ENCODE results near the gene CDH12. TPM values are rescaled to one million over a fixed set of nuclear protein-coding genes. Genes with fewer than 3 reads are reported as not detected.

CDH12 gene
- total RNA-seq, 1 experiment from 2014 or later = not detected

GRCh38 chr5:22278164-22278563, 575.0 kb downstream of the CDH12 start:
- H3K79me1 ChIP-seq (ENCODE audit: insufficient read depth, low read depth, low read length, poor library complexity, severe bottlenecking) = no peaks in the 10 kb centered on the region
- H4K20me1 ChIP-seq (ENCODE audit: control insufficient read depth, insufficient read depth, insufficient read length) = no peaks in the 10 kb centered on the region
- no peaks in the 10 kb centered on the region for H3K4me1 ChIP-seq (ENCODE audit: insufficient read depth, low read length)
- no peak overlapping the region for H4K8ac ChIP-seq (replicated peaks; ENCODE audit: insufficient read length, low read depth, low read length)
- no peak for DNase-seq
- no peak overlapping the region for H2AFZ ChIP-seq (ENCODE audit: low read length)
- no peak overlapping the region for H3K27ac ChIP-seq (ENCODE audit: insufficient read length, low read depth, low read length)
- H3K9me3 Mint-ChIP-seq = peaks cover 3 to 5% of the 10 kb centered on the region in 2 experiments; a peak in 4 of 5 replicates
- H2BK12ac ChIP-seq (ENCODE audit: insufficient read length, low read depth, low read length) = no peak overlapping the region
- H2BK5ac ChIP-seq (ENCODE audit: insufficient read length, low read length) = no peak overlapping the region
- no peak overlapping the region for H3K9ac ChIP-seq (ENCODE audit: extremely low read depth, insufficient read length, low read length)
- H3K27ac Mint-ChIP-seq = no peak overlapping the region
- H2BK15ac ChIP-seq (ENCODE audit: low read depth, low read length) = no peak overlapping the region
- no peak overlapping the region for H3K4me2 ChIP-seq (ENCODE audit: insufficient read depth, insufficient read length, low read length)
- no peak overlapping the region for H2AK5ac ChIP-seq (ENCODE audit: insufficient read length, low read length)
- no peak overlapping the region for H3K56ac ChIP-seq (ENCODE audit: insufficient read length, low read depth, low read length)
- H3K4me3 Mint-ChIP-seq = no peak overlapping the region
- H2BK20ac ChIP-seq (ENCODE audit: low read depth, low read length, poor library complexity, severe bottlenecking) = no peak overlapping the region
- TF ChIP-seq CTCF (conservative IDR thresholded peaks at IDR 0.05) = no peak
- H3K14ac ChIP-seq (ENCODE audit: insufficient read depth, low read length) = no peak overlapping the region
- H3T11ph ChIP-seq (ENCODE audit: low read length) = no peak overlapping the region
- no peaks in the 10 kb centered on the region for H3K4me1 Mint-ChIP-seq
- H2BK120ac ChIP-seq (ENCODE audit: low read depth, low read length, poor library complexity, severe bottlenecking) = no peak overlapping the region
- no peaks in the 10 kb centered on the region for H3K9me3 ChIP-seq (ENCODE audit: control insufficient read depth, low read depth, low read length)
- H3K27me3 ChIP-seq (ENCODE audit: insufficient read depth, low read length) = no peaks in the 10 kb centered on the region
- no CpG with 5 or more reads among the region's 1 CpG for WGBS (ENCODE audit: extremely low coverage, insufficient read length, low lambda C conversion rate)
- H3K36me3 Mint-ChIP-seq (ENCODE audit: insufficient read depth in 1 of 3, low read depth in 3 of 3) = no peaks in the 10 kb centered on the region; a peak in 1 of 7 replicates
- H3K4ac ChIP-seq (ENCODE audit: low read depth, low read length) = no peak overlapping the region
- no peaks in the 10 kb centered on the region for H3K79me2 ChIP-seq (ENCODE audit: insufficient read depth, low read length)
- no peak overlapping the region for H4K5ac ChIP-seq (ENCODE audit: insufficient read length, low read depth, low read length)
- no peak overlapping the region for H4K91ac ChIP-seq (ENCODE audit: insufficient read length, low read depth, low read length)
- no peak overlapping the region for H3K18ac ChIP-seq (ENCODE audit: insufficient read length, low read depth, low read length)
- no peaks in the 10 kb centered on the region; the same call in 1 of the 2 replicates for H3K27me3 Mint-ChIP-seq (ENCODE audit: low read depth)
- no peaks in the 10 kb centered on the region for H3K23me2 ChIP-seq (ENCODE audit: insufficient read length, low read depth, low read length, poor library complexity, severe bottlenecking)
- H3K23ac ChIP-seq (ENCODE audit: insufficient read length, low read depth, low read length) = no peak overlapping the region
